GM12878 (cell line): ENCODE results near the gene TFR2.

ENCODE experiments used
- NRF1 ChIP-seq: conservative IDR thresholded peaks from 2 replicates; pipeline ENCODE4 v1.6.1; 2011; ENCODE audit warnings: mild to moderate bottlenecking, low read depth, low read length, improper control_type of control experiment
- POLR2AphosphoS2 ChIP-seq: IDR thresholded peaks from 2 replicates; pipeline ENCODE4 v1.6.1; 2011; ENCODE audit warnings: low read depth, mild to moderate bottlenecking, low read length, improper control_type of control experiment, moderate library complexity

DNA sequence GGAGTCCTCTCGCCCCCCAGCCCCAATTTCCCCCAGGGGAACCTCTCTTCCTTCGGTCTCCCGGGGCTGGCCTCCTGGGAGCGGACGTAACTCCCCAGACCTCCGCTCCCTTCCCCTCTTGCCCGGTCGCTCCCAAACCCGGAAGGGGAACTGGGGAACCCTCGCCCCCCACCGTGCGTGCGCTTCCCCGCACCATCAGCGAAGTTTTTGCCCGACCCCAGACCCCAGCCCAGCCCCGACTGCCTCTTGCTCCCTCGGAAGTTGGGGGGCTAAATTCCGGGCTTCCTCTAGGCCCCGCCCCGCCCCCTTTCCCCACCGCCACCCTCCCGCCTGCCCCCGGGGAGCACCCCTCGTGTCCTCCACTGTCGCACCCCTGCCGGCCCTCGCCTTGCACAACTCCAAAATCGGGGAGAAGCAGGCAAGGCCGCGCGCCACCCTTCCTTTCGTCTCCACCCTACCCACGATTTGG is 32.6 kb upstream of the TFR2 start:
- TF ChIP-seq NRF1: no peak
- TF ChIP-seq POLR2AphosphoS2: no peak
